Right lobe of liver (tissue), 5 donors: ENCODE measurements around the gene GABRR3. TPM values are rescaled to one million over a fixed set of nuclear protein-coding genes. Genes with fewer than 3 reads are reported as not detected.

ENCODE experiments used
- total RNA-seq, 6 experiments: library from RNA; depleted of rRNA in 2 of 6; stranded (reverse); fragments of >200 nt in 2 of 6; fragmentation: NEBNext Ultra II Directional in 3 of 6; extraction: Animal tissue kit (Norgen Biotek cat#: 25700) in 3 of 6; gene quantifications; one replicate each; pipeline versions ENCODE4 v1.1.0 to v1.2.4, GENCODE V29; 2016 to 2023
- donor health status: DM: no; HTN: no; CAD: no.
- donor health status: DM: no; HTN: no; CAD: no.
- donor health status: DM: no; HTN: yes; CAD: no.
- donor health status: DM: no; HTN: yes; CAD: no.

GABRR3 gene
- total RNA-seq, 6 experiments from 2014 or later = 0.51 TPM; not detected in 5

Other genes starting within 250 kb of the GABRR3 start
- 10 to 100 TPM in 1 of 6 experiments, 1 to 10 TPM in 5; 4.7 to 10.2 (median 5.0) TPM for gene CRYBG3, start 213.3 kb downstream of the GABRR3 start, total RNA-seq
- 10 to 100 TPM; 10.9 to 27.6 (median 15.6) TPM for gene RIOX2, start 62.9 kb downstream of the GABRR3 start, total RNA-seq
- gene OR5AC2, start 51.9 kb upstream of the GABRR3 start, total RNA-seq = not detected
- gene OR5H1, start 95.4 kb upstream of the GABRR3 start, total RNA-seq = not detected
- under 1 TPM in 1 of 6 experiments, not detected in 5; 0.02 TPM for gene OR5H14, start 112.2 kb upstream of the GABRR3 start, total RNA-seq
- not detected for gene OR5H15, start 131.4 kb upstream of the GABRR3 start, total RNA-seq
- gene OR5H6, start 228.9 kb upstream of the GABRR3 start, total RNA-seq = not detected
- gene OR5H2, start 247.2 kb upstream of the GABRR3 start, total RNA-seq = not detected